Mesodermal cell (in vitro differentiated cells): ENCODE measurements around the gene POLR1B.
"Not testable (repeated sequence)": the region's sequence is repeated elsewhere in the genome, so short reads cannot be mapped to it uniquely, and the experiment has no call there.

ENCODE experiments used
- H3K27ac ChIP-seq: 2 replicates; pipeline ENCODE4 v1.7.0; 2013; ENCODE audit warnings: mild to moderate bottlenecking, low read depth, low read length, moderate library complexity; ENCODE audit not compliant: severe bottlenecking
- H3K36me3 ChIP-seq: 2 replicates; pipeline ENCODE4 v1.7.1; 2013; ENCODE audit warnings: mild to moderate bottlenecking, low read length, moderate library complexity; ENCODE audit not compliant: control insufficient read depth, insufficient read depth
- H3K4me1 ChIP-seq: one replicate; pipeline ENCODE4 v1.7.1; 2013; ENCODE audit warnings: mild to moderate bottlenecking, low read length; ENCODE audit not compliant: insufficient read depth, control insufficient read depth, poor library complexity, severe bottlenecking
- H3K4me3 ChIP-seq: 2 replicates; pipeline ENCODE4 v1.7.0; 2013; ENCODE audit warnings: low read length, control low read depth, mild to moderate bottlenecking; ENCODE audit not compliant: insufficient read depth, poor library complexity, severe bottlenecking; ENCODE audit errors: extremely low read depth
- H3K9me3 ChIP-seq: 2 replicates; pipeline ENCODE4 v1.7.1; 2013; ENCODE audit warnings: mild to moderate bottlenecking, low read length, moderate library complexity; ENCODE audit not compliant: control insufficient read depth
- WGBS, 2 experiments: methylation state at CpG; one replicate each; pipeline ENCODE4 v1.1.5; 2013; ENCODE audit warnings: missing lambda C conversion rate in 2 of 2; ENCODE audit not compliant: insufficient coverage in 2 of 2; 5-methylcytosine and 5-hydroxymethylcytosine counted together

Gene POLR1B

GRCh38 chr2:112542984-112543661, 858 bp downstream of the POLR1B start:
- H3K4me1 ChIP-seq, result peaks cover 4% of the 10 kb centered on the region
- peaks cover 20% of the 10 kb centered on the region for H3K36me3 ChIP-seq
- no peak overlapping the region for H3K27ac ChIP-seq
- no peaks in the 10 kb centered on the region for H3K9me3 ChIP-seq
- peak overlapping the region; percentile 85 for H3K4me3 ChIP-seq
- WGBS, 2 experiments, result 4 to 5% methylated on average over 14 to 18 of the region's 18 CpGs

DNA sequence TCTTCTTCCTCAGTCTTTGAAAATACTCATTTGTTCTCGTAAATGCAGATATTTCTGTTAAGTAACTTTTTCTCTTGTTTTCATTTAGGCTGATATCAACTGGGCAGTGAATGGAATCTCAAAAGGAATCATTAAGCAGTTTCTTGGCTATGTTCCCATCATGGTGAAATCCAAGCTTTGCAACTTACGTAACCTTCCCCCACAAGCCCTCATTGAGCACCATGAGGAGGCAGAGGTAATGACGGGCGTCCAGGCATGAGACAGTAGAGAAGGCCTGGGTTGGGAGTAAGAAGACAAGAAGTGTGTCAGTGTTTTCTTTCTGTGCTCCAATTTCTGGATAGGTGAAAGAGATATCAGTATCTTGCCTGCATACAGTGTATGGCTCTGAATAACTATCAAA, 5.1 kb downstream of the POLR1B start:
- H3K9me3 ChIP-seq, result no peaks in the 10 kb centered on the region
- peaks cover 4% of the 10 kb centered on the region for H3K4me1 ChIP-seq
- WGBS, 2 experiments, result 90 to 100% methylated on average over 2 of the region's 4 CpGs
- peaks cover 58% of the 10 kb centered on the region for H3K36me3 ChIP-seq
- H3K27ac ChIP-seq, result no peak overlapping the region
- H3K4me3 ChIP-seq, result no peak overlapping the region

GRCh38 chr2:112548980-112549379, 6.7 kb downstream of the POLR1B start:
- WGBS, 2 experiments, result 100% methylated on average over 1 to 2 of the region's 2 CpGs
- H3K27ac ChIP-seq, result no peak overlapping the region
- no peaks in the 10 kb centered on the region for H3K4me1 ChIP-seq
- H3K4me3 ChIP-seq, result no peak overlapping the region
- no peaks in the 10 kb centered on the region for H3K9me3 ChIP-seq
- peaks cover 74% of the 10 kb centered on the region for H3K36me3 ChIP-seq

GRCh38 chr2:112566104-112566503, 23.8 kb downstream of the POLR1B start:
- Histone ChIP-seq H3K4me1 (no peaks in the 10 kb centered on the region), H3K27ac (no peak overlapping the region), H3K36me3 (peaks cover 87% of the 10 kb centered on the region), H3K9me3 (no peaks in the 10 kb centered on the region), H3K4me3 (no peak overlapping the region)
- 75 to 100% methylated on average over 1 of the region's 3 CpGs for WGBS, 2 experiments

DNA sequence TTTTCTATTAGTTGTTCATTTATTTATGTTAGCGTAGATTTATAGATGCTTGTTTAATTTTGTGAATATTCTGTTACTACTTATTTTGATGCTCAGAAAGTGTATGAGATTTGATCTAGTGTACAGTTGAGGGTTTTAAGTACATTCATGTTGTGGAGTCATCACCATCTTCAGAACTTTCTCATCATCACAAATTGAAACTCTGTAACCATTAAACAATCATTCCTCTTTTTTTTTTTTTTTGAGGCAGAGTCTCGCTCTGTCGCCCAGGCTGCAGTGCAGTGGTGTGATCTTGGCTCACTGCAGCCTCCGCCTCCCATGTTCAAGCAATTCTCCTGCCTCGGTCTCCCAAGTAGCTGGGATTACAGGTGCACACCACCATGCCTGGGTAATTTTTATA, 24.2 kb downstream of the POLR1B start:
- peaks cover 87% of the 10 kb centered on the region for H3K36me3 ChIP-seq
- not testable (repeated sequence) for H3K27ac ChIP-seq, H3K4me3 ChIP-seq, H3K9me3 ChIP-seq, H3K4me1 ChIP-seq
- WGBS, 2 experiments, result 98 to 100% methylated on average over 3 to 4 of the region's 5 CpGs

GRCh38 chr2:112572005-112572404, 29.7 kb downstream of the POLR1B start:
- Histone ChIP-seq H3K36me3 (peaks cover 85% of the 10 kb centered on the region), H3K4me3 (no peak overlapping the region), H3K27ac (no peak overlapping the region), H3K9me3 (no peaks in the 10 kb centered on the region), H3K4me1 (no peaks in the 10 kb centered on the region)
- 100% methylated on average over 1 to 2 of the region's 7 CpGs for WGBS, 2 experiments

DNA sequence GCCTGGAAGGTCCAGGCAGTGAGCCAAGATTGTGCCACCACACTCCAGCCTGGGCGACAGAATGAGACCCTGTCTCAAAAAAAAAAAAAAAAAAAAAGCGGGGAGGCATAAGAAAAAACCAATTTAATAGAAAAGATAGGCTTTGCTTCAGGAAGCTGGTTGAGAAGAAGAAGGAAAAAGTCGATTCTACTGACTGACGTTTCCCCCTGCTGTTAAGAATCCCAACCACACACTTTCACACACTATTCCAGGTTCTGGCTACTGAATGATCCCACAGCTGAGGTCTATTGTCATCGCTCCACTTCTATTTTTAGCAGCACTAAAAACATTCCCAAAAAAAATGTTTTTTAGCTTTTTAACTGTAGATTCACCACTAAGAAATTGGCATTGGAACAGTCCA, 35.5 kb downstream of the POLR1B start:
- Histone ChIP-seq H3K27ac (no peak overlapping the region), H3K9me3 (no peaks in the 10 kb centered on the region), H3K4me3 (no peak overlapping the region), H3K36me3 (peaks cover 37% of the 10 kb centered on the region), H3K4me1 (no peaks in the 10 kb centered on the region)
- 86 to 92% methylated on average over 1 of the region's 5 CpGs for WGBS, 2 experiments

DNA sequence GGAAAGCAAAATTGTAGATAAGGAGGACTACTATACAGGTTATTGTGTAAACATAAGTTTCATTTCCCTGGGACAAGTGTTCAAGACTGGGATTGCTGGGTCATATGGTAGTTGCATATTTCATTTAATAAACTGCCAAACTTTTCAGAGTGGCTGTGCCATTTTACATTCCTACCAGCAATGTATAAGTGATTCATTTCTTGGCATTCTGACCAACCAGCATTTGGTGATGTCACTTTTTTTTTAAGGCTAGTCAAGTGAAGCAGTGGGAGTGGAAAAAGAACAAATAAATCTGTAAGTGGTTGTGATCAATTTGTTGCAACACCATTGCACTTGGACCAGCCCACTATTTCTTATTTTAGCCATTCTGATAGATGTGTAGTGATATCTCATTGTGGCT, 37.0 kb downstream of the POLR1B start:
- Histone ChIP-seq H3K4me3 (no peak overlapping the region), H3K27ac (no peak overlapping the region), H3K9me3 (no peaks in the 10 kb centered on the region), H3K36me3 (peaks cover 23% of the 10 kb centered on the region), H3K4me1 (no peaks in the 10 kb centered on the region)

- WGBS, 2 experiments, result 88 to 98% methylated on average over 5 to 6 of the region's 7 CpGs
- H3K36me3 ChIP-seq, result peaks cover 14% of the 10 kb centered on the region
- H3K9me3 ChIP-seq, result no peaks in the 10 kb centered on the region
- no peak overlapping the region for H3K4me3 ChIP-seq
- H3K4me1 ChIP-seq, result peaks cover under 1% of the 10 kb centered on the region
- H3K27ac ChIP-seq, result no peak overlapping the region
Measured at GRCh38 chr2:112580084-112580483, 37.8 kb downstream of the POLR1B start.

DNA sequence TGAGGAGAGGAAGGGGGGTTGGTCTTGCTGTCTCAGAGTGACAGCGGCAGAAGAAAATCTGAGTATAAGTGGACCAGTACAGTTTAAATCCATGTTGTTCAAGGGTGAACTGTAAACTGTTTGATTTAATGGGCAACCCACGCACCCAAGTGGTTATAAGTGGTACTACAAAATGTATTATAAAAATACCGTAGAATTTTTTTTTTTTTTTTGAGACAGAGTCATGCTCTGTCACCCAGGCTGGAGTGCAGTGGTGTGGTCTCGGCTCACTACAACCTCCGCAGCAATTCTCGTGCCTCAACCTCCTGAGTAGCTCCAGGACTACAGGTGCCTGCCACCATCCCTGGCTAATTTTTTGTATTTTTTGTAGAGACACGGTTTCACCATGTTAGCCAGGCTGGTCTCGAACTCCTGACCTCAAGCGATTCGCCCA, 40.1 kb downstream of the POLR1B start:
- 73 to 84% methylated on average over 7 to 8 of the region's 10 CpGs for WGBS, 2 experiments
- no peak overlapping the region for H3K4me3 ChIP-seq
- H3K36me3 ChIP-seq, result peaks cover 12% of the 10 kb centered on the region
- peaks cover 6% of the 10 kb centered on the region for H3K4me1 ChIP-seq
- no peak overlapping the region for H3K27ac ChIP-seq
- H3K9me3 ChIP-seq, result no peaks in the 10 kb centered on the region

DNA sequence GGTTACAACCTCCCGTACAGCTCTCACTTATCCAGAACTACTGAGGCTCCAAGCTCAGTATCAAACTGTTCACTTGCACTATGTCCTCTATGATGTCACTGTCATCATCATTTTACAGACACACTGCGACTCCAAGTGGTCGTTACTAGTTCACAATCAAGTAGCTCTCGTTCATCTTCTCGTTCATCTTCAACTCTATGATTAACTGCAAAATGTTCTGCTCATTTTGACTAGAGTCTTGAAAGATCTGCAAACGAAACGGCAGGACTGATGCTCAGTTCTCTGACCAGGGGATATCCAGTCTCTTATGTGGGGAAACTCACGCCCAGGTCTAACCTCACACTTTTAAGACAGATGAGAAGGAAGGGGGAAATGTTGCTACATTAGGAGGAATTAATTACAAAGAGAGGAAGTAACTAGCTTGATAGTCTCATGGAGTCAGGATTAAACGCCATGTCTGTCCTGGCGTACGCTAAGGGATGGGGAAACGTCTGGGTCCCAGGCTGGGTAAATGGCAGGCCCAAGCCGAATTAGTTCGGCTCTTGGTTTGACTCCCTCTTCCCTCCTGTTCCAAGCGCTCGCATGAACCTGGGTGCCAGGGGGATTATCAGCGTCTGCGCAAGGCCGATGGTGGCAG, 41.4 kb downstream of the POLR1B start:
- Histone ChIP-seq H3K27ac (peak overlapping the region; percentile 96), H3K4me1 (peaks cover 6% of the 10 kb centered on the region), H3K9me3 (no peaks in the 10 kb centered on the region), H3K36me3 (peaks cover 21% of the 10 kb centered on the region), H3K4me3 (peak overlapping the region; percentile 60)
- 47 to 48% methylated on average over 15 to 16 of the region's 19 CpGs for WGBS, 2 experiments
